Panc1 (cell line): ENCODE results near the gene FAM107A. TPM values are rescaled to one million over a fixed set of nuclear protein-coding genes. Genes with fewer than 3 reads are reported as not detected.

Experiments used
- ATAC-seq: fragments of 200-7000 bp; cut with Tn5 transposase; 2 replicates; pipeline ENCODE4 v1.9.1; 2020; ENCODE audit warnings: mild to moderate bottlenecking, moderate library complexity
- BruUV-seq: library from RNA; stranded (reverse); fragments of 400-500 nt; replicated peaks from 2 replicates; lab custom pipeline; 2021; lab: Mats Ljungman, UMichigan
- CTCF ChIA-PET: fragments of 300-600 bp; sonication (Branson Sonifier 250); formaldehyde crosslinking; loops from one replicate; lab custom pipeline; 2022; ENCODE audit warnings: antibody characterized with exemption; lab: Charles Lee
- POLR2A ChIA-PET: fragments of 300-600 bp; sonication (Branson Sonifier 250); formaldehyde crosslinking; loops from one replicate; lab custom pipeline; 2022; ENCODE audit warnings: antibody characterized with exemption; lab: Charles Lee
- DNase-seq: peaks from one replicate; pipeline ENCODE4 v3.0.0-alpha.2; 2010; ENCODE audit warnings: low read depth, low spot score
- H3K27ac ChIP-seq: 2 replicates; pipeline ENCODE4 v1.5.1; 2011; ENCODE audit warnings: mild to moderate bottlenecking, low read length, inconsistent platforms
- H3K27me3 ChIP-seq: fragments of 200-500 bp; sonication (Bioruptor generic); 2 replicates; pipeline ENCODE4 v1.6.0; 2014; ENCODE audit warnings: low read length, inconsistent platforms; ENCODE audit not compliant: control insufficient read depth, insufficient read depth
- H3K36me3 ChIP-seq: fragments of 200-500 bp; sonication (Bioruptor generic); 2 replicates; pipeline ENCODE4 v1.5.1; 2014; ENCODE audit warnings: inconsistent platforms, mild to moderate bottlenecking, low read length, moderate library complexity; ENCODE audit not compliant: control insufficient read depth, insufficient read depth
- H3K4me1 ChIP-seq: 2 replicates; pipeline ENCODE4 v1.5.1; 2011; ENCODE audit warnings: inconsistent platforms, mild to moderate bottlenecking, low read length, moderate library complexity; ENCODE audit not compliant: control insufficient read depth, insufficient read depth
- H3K4me3 ChIP-seq, 2 experiments: 2 replicates each; pipeline ENCODE4 v1.5.1; 2011 to 2012; ENCODE audit warnings: low read depth in 2 of 2, low read length in 2 of 2, mild to moderate bottlenecking in 2 of 2, inconsistent platforms in 1 of 2, moderate library complexity in 1 of 2
- H3K9me3 ChIP-seq: fragments of 200-500 bp; sonication (Bioruptor generic); 2 replicates; pipeline ENCODE4 v1.5.1; 2014; ENCODE audit warnings: low read depth, mild to moderate bottlenecking, inconsistent platforms, low read length, moderate library complexity; ENCODE audit not compliant: control insufficient read depth, insufficient read depth
- POLR2AphosphoS5 ChIP-seq: IDR thresholded peaks from 2 replicates; pipeline ENCODE4 v1.6.1; 2012; ENCODE audit warnings: mild to moderate bottlenecking, low read depth, low read length, moderate library complexity
- SIN3A ChIP-seq: IDR thresholded peaks from 2 replicates; pipeline ENCODE4 v1.6.1; 2012; ENCODE audit warnings: low read depth, mild to moderate bottlenecking, low read length, moderate library complexity, borderline replicate concordance; ENCODE audit not compliant: insufficient read depth
- TCF7L2 ChIP-seq: IDR thresholded peaks from 2 replicates; pipeline ENCODE4 v1.6.1; 2011; ENCODE audit warnings: mild to moderate bottlenecking, low read depth, low read length, inconsistent platforms
- in situ Hi-C: cut with HindIII; loops from 2 replicates; pipeline ENCODE4 v1.10.0; 2016; ENCODE audit warnings: low sequenced_read_pairs, low pct_unique_long_range_greater_than_20kb
- intact Hi-C: fragments of 100-400 bp; cut with micrococcal nuclease; formaldehyde crosslinking; loops from one replicate; pipeline ENCODE4 v1.10.0; 2022; ENCODE audit not compliant: unreplicated experiment
- total RNA-seq: library from RNA; stranded (reverse); gene quantifications from one replicate; pipeline ENCODE4 v1.2.1, GENCODE V29; 2021; ENCODE audit not compliant: unreplicated experiment
- TF ChIP-seq, protein P1 (sequence below), 2 experiments: IDR thresholded peaks; 2 replicates each; pipeline ENCODE4 v1.6.1; 2011 to 2012; ENCODE audit warnings: low read depth in 2 of 2, control low read depth in 1 of 2, low read length in 1 of 2, mild to moderate bottlenecking in 1 of 2, moderate library complexity in 1 of 2; ENCODE audit not compliant: insufficient read depth in 1 of 2
- TF ChIP-seq, protein P2 (sequence below): fragments of 450-650 bp; IDR thresholded peaks from 2 replicates; pipeline ENCODE4 v1.5.1; 2017; ENCODE audit warnings: mild to moderate bottlenecking

The FAM107A gene
- total RNA-seq, 1 experiment from 2014 or later, result 0.08 TPM

DNA sequence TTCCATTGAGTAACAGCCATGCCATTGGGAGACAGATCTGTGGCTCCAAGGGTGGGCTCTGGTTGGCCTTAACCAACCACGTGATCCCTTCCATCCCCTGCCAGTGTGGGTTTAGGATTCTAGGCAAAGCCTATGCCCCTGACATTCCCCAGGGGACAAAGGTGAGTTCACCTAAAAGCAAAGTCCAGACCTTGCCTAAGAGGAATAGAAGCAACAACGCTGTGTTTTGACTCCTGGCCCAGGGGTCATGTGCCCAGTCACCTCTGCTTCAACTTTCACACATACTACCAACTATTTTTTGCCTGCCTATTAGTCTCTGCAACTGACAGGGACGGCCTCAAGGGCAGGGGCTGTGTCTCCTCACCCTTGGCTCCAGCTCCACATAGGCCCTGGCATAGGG is 47.4 kb upstream of the FAM107A start:
- ATAC-seq, result no peak
- no peaks in the 10 kb centered on the region for H3K9me3 ChIP-seq
- BruUV-seq, result no TSS peak
- ChIA-PET POLR2A (no interaction called here), CTCF (no interaction called here)
- H3K27ac ChIP-seq, result no peak overlapping the region
- no peak for DNase-seq
- no peak overlapping the region for H3K4me3 ChIP-seq
- no peaks in the 10 kb centered on the region for H3K36me3 ChIP-seq
- TF ChIP-seq POLR2AphosphoS5 (no peak), SIN3A (no peak)
- TF ChIP-seq, protein P1, sequence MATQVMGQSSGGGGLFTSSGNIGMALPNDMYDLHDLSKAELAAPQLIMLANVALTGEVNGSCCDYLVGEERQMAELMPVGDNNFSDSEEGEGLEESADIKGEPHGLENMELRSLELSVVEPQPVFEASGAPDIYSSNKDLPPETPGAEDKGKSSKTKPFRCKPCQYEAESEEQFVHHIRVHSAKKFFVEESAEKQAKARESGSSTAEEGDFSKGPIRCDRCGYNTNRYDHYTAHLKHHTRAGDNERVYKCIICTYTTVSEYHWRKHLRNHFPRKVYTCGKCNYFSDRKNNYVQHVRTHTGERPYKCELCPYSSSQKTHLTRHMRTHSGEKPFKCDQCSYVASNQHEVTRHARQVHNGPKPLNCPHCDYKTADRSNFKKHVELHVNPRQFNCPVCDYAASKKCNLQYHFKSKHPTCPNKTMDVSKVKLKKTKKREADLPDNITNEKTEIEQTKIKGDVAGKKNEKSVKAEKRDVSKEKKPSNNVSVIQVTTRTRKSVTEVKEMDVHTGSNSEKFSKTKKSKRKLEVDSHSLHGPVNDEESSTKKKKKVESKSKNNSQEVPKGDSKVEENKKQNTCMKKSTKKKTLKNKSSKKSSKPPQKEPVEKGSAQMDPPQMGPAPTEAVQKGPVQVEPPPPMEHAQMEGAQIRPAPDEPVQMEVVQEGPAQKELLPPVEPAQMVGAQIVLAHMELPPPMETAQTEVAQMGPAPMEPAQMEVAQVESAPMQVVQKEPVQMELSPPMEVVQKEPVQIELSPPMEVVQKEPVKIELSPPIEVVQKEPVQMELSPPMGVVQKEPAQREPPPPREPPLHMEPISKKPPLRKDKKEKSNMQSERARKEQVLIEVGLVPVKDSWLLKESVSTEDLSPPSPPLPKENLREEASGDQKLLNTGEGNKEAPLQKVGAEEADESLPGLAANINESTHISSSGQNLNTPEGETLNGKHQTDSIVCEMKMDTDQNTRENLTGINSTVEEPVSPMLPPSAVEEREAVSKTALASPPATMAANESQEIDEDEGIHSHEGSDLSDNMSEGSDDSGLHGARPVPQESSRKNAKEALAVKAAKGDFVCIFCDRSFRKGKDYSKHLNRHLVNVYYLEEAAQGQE (IDR thresholded peaks at IDR 0.05; ENCODE audit: insufficient read depth in 1 of 2, low read depth in 2 of 2, low read length in 1 of 2), result no peak
- TF ChIP-seq, protein P2, sequence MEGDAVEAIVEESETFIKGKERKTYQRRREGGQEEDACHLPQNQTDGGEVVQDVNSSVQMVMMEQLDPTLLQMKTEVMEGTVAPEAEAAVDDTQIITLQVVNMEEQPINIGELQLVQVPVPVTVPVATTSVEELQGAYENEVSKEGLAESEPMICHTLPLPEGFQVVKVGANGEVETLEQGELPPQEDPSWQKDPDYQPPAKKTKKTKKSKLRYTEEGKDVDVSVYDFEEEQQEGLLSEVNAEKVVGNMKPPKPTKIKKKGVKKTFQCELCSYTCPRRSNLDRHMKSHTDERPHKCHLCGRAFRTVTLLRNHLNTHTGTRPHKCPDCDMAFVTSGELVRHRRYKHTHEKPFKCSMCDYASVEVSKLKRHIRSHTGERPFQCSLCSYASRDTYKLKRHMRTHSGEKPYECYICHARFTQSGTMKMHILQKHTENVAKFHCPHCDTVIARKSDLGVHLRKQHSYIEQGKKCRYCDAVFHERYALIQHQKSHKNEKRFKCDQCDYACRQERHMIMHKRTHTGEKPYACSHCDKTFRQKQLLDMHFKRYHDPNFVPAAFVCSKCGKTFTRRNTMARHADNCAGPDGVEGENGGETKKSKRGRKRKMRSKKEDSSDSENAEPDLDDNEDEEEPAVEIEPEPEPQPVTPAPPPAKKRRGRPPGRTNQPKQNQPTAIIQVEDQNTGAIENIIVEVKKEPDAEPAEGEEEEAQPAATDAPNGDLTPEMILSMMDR, result no peak
- intact Hi-C loops, result no loop called here
- H3K4me1 ChIP-seq, result peaks cover 12% of the 10 kb centered on the region
- H3K27me3 ChIP-seq, result no peaks in the 10 kb centered on the region
- in situ Hi-C loops, result no loop called here

DNA sequence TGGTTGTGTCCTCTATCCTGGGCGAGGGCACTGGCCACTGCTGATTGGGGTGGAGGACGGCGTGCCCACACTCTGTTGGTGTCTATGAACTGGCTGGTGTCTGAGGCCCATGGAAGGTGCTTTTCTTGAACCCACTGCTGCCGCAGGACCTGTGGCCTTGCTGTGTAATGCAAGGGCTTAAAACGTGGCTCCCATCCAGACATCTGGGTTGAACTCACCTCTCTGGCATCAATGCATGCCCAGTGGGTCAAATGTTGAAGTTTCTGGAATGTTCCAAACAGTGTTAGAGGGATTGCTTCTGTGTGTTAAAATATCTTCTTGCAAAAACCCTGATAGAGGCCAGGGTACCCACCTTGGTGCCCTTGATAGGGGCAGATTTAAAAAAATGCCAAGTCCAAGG is 46.8 kb upstream of the FAM107A start:
- peaks cover 12% of the 10 kb centered on the region for H3K4me1 ChIP-seq
- in situ Hi-C loops (no loop called here), intact Hi-C loops (no loop called here)
- TF ChIP-seq, protein P1 (IDR thresholded peaks at IDR 0.05; ENCODE audit: insufficient read depth in 1 of 2, low read depth in 2 of 2, low read length in 1 of 2), result no peak
- TF ChIP-seq TCF7L2 (no peak), SIN3A (no peak), POLR2AphosphoS5 (no peak)
- TF ChIP-seq, protein P2, result no peak
- H3K4me3 ChIP-seq, result no peak overlapping the region
- POLR2A ChIA-PET, result no interaction called here
- CTCF ChIA-PET, result no interaction called here
- no peaks in the 10 kb centered on the region for H3K36me3 ChIP-seq
- DNase-seq (no peak), ATAC-seq (no peak)
- no TSS peak for BruUV-seq
- H3K27ac ChIP-seq, result no peak overlapping the region
- no peaks in the 10 kb centered on the region for H3K9me3 ChIP-seq
- no peaks in the 10 kb centered on the region for H3K27me3 ChIP-seq
